ENCODE measurements around the gene NOP9.

Gene NOP9

DNA sequence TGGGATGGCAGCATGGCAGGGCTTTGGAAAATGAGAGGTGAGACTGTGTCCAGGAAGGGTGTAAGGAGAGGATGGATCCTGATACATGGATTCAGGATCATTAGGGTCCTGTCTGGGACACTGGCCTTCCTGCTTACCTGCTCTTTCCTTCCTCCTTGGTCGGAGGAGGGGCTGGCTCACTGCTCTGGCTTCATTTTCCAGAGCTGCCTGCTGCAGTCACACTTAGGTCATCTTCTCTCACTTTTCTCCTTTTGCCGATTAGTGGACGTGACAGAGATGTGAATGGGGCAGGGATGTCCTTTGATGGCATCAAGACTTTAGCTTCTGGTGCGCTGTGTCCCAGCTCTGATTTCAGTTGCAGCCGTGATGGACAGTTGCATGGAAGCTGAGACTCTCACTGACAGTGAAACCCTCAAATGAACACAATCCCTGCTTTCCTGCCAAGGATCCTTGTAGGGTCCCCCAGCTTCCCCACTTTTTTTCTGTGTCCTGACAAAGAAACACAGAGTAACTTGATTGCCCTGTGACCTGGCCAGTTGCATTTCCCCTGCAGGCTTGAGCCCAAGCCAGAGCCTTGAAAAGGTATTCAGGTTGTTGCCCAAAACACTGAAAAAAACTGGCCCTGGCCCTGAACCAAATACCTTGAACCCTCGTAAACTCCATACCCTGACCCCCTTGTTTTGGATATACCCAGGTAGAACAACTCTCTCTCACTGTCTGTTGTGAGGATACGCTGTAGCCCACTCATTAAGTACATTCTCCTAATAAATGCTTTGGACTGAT, 8.9 kb downstream of the NOP9 start:
- DNase-seq (ENCODE audit: low read depth, low spot score), result no peak

DNA sequence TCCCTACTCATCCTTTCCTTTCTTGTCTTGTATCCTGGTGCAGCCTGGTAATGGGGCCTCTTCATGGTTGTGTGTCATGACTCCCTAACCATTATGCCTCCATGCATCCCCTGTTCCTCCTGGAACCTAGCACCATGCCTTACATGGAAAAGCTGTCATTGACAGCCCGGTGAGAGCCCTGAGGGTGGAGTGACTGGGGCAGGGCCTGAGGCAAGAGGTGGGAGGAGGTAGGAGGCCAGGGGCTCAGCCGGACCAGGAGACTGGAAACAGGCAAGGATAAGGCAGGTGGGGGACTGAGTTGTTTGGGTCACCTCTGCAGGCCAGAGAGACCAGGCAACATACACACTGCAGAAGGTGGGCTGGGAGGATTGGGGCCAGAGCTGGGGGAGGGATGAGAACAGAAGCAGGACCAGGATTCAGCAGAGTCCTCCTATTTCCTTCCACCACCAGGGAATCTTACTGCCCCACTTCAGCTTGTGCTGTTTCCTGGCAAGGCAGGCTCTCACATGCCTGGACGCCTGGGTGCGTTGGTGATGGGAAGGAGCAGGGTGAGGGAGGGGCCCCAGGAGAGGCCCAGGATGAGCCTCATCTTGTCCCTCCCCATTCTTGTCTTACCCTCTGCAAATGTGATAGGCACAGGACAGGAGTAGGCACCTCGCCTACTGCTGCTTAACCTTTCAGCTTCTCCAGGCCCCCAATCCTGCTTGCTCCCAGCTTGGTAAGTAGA, 10.1 kb downstream of the NOP9 start, which contains the start of gene LTB4R2:
TSS of gene LTB4R2 (plus strand) at position 603 of the 727 bp plus-strand sequence. CDS start 525 bp downstream, outside the sequence.
- no peak for DNase-seq (ENCODE audit: low read depth, low spot score)

DNA sequence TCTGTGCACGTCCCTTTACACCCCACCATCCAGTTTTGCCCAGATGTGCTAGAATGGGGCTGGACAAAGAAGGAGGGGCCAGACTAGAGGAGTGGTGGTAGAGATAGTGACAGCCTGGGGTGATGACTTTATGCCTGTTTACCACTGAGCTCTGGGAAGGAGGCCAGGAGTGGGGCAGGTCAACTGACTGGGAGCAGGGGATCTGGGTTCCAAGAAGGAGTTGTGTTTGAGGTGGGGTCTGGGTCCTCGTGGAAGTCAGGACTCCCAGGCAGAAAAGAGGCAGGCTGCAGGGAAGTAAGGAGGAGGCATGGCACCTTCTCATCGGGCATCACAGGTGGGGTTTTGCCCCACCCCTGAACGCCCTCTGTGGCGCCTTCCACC, 10.6 kb downstream of the NOP9 start:
- DNase-seq (ENCODE audit: low read depth, low spot score), result no peak

DNA sequence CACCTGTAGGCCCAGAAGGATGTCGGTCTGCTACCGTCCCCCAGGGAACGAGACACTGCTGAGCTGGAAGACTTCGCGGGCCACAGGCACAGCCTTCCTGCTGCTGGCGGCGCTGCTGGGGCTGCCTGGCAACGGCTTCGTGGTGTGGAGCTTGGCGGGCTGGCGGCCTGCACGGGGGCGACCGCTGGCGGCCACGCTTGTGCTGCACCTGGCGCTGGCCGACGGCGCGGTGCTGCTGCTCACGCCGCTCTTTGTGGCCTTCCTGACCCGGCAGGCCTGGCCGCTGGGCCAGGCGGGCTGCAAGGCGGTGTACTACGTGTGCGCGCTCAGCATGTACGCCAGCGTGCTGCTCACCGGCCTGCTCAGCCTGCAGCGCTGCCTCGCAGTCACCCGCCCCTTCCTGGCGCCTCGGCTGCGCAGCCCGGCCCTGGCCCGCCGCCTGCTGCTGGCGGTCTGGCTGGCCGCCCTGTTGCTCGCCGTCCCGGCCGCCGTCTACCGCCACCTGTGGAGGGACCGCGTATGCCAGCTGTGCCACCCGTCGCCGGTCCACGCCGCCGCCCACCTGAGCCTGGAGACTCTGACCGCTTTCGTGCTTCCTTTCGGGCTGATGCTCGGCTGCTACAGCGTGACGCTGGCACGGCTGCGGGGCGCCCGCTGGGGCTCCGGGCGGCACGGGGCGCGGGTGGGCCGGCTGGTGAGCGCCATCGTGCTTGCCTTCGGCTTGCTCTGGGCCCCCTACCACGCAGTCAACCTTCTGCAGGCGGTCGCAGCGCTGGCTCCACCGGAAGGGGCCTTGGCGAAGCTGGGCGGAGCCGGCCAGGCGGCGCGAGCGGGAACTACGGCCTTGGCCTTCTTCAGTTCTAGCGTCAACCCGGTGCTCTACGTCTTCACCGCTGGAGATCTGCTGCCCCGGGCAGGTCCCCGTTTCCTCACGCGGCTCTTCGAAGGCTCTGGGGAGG, 11.3 kb downstream of the NOP9 start, which contains the start of gene LTB4R:
TSS of gene LTB4R (plus strand) at position 857 of the 959 bp plus-strand sequence. CDS start 4,150 bp downstream, outside the sequence.
- DNase-seq (ENCODE audit: low read depth, low spot score), result no peak

DNA sequence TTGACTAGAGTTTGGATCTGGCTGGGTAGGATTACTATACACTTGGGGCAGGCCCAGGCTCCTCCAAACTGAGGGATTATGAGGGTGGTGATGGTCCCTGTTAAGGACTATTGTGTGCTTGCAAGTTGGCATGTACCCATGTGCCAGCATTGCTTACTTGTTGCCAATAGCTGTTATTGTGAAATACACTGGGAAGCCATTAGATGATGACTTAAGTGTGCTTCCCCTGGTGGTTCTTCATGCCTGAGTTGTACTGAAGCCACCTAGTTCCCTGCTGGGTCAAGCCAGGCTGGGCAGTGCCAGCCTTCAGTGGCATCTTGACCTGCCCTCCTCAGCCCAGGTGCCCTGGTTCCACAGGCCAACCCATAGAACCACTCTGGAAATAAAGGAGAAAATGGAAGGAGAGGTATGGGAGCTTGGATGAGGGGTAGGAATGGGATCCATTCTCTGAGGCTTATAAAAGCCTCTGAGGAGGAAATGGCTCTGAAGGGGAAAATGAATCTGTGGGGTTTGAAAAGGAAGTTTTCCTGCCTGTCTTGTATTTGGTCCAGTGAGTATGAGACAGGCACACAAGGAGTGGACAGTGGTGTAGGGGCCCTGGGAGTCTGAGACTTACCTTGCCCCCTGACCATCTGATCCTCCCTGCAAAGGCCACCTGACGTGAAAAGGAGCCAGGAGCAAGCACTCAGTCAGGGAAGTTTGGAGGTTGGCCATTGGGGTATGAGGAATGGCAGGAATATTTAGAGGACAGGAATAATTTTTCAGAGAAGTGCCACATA, 12.4 kb downstream of the NOP9 start:
- DNase-seq (ENCODE audit: low read depth, low spot score), result no peak

DNA sequence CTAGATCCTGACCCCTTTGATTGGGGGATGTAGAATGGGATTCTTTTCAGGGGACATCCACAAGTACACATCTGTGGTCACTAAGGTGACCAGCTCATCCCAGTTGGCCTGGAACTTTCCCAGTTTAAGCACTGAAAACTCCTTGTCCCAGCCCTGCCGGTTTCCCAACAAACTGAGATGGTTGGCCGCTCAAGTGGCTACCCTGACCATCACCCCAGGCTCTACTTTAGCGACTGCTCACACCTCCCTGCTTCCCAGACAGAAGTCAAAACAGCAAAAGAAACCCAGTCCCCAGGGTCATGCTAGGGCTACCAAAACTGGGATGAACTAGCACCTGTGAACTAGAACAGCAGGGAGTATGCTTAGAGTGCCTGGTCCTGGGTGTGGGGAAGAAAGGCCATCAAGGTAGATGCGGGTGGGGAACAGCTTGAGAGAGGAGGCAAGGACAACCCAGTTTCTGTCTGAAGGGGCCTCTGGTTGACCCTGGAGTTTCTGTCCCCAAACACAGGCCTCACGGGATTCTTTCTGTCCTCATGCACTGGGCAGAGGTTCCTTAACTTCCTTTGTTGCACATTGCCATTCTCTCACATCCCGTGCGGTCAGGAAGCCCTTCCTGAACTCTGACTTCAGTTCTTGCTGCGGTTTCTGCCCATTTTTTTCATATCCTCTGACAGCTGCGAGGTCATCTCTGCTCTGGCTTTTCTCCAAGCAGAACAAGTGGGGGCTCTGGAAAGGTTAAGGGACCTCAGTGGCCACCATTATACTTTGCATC, 13.3 kb downstream of the NOP9 start:
- no peak for DNase-seq (ENCODE audit: low read depth, low spot score)

DNA sequence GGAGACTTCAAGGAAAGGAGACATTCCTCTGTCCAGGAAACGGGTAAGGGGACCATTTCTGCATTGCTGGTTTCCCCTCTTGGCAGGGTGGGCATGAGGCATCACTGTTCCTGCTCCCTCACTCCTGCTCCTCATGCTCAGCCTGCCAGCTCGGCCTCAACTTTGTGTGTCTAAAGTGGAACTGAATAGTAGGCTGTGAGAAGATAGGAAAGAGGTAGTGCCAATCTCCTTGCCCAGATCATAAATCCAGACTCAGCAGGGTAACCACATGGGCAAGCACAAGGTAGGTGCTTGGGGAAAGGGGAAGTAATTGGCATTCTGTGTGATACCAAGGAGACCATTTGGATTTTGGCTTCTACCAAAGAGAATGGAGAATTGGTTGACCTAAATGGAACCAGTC, 14.3 kb downstream of the NOP9 start:
- no peak for DNase-seq (ENCODE audit: low read depth, low spot score)

DNA sequence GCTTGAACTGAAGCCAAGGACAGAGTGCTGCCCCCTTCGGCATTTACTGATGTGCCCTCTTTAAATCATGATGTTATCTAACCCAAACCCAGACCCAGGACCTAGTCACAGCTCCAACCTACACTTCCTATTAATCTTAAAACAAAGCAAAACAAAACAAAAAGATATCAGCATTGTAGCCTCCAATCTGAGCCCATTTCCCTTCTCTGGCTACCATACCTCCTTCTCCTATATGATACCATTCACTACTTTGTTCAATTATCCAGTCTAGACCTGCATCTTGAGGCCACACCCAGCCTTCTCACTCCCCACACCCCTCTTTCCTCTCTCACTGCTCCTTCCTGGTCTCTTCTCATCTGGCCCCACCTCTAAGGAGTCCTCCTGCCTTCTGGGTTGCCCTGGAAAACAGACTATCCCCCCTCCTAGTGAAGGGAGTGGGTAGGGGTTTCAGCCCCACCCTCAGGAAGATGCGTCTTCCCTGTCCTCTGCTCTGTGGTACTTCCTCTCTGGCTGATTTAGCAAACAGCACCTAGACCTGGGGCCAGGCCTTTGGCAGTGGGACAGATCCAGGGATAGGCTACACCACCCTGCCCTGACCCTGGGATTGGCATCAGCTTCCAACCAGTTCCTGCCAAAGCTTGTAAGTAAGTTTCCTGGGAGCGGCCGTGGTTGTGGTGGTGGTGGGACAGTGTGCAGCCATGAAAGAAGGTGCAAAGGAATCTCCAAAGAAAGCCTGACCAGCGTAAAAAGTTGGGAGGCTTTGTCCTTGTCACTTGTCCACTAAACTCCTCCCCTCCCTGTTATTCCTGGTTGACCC, 14.9 kb downstream of the NOP9 start:
- DNase-seq (ENCODE audit: low read depth, low spot score), result no peak

DNA sequence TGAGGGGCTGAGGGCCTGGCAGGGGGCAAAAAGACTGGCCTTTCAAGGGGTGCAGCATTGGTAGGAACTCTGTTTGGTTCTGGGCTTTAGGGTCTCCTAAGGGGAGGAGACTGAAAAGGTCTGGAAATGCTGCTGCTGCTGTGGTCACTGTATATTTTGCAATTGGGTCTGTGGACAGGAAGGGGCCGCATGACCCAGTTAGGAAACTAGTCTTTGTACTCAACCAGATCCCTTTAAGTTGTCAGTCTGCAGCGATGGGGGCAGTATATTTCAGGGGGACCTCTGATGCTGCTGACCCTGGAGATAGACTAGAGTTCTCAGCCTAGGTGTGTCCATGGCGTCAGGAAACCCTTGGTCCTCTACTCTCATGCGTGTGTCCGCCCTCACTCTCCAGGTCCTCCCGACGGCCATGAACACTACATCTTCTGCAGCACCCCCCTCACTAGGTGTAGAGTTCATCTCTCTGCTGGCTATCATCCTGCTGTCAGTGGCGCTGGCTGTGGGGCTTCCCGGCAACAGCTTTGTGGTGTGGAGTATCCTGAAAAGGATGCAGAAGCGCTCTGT, 15.7 kb downstream of the NOP9 start:
- DNase-seq (ENCODE audit: low read depth, low spot score), result no peak

DNA sequence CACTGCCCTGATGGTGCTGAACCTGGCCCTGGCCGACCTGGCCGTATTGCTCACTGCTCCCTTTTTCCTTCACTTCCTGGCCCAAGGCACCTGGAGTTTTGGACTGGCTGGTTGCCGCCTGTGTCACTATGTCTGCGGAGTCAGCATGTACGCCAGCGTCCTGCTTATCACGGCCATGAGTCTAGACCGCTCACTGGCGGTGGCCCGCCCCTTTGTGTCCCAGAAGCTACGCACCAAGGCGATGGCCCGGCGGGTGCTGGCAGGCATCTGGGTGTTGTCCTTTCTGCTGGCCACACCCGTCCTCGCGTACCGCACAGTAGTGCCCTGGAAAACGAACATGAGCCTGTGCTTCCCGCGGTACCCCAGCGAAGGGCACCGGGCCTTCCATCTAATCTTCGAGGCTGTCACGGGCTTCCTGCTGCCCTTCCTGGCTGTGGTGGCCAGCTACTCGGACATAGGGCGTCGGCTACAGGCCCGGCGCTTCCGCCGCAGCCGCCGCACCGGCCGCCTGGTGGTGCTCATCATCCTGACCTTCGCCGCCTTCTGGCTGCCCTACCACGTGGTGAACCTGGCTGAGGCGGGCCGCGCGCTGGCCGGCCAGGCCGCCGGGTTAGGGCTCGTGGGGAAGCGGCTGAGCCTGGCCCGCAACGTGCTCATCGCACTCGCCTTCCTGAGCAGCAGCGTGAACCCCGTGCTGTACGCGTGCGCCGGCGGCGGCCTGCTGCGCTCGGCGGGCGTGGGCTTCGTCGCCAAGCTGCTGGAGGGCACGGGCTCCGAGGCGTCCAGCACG, 16.4 kb downstream of the NOP9 start:
- DNase-seq (ENCODE audit: low read depth, low spot score), result no peak

DNA sequence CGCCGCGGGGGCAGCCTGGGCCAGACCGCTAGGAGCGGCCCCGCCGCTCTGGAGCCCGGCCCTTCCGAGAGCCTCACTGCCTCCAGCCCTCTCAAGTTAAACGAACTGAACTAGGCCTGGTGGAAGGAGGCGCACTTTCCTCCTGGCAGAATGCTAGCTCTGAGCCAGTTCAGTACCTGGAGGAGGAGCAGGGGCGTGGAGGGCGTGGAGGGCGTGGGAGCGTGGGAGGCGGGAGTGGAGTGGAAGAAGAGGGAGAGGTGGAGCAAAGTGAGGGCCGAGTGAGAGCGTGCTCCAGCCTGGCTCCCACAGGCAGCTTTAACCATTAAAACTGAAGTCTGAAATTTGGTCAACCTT, 16.9 kb downstream of the NOP9 start:
- DNase-seq (ENCODE audit: low read depth, low spot score), result no peak

DNA sequence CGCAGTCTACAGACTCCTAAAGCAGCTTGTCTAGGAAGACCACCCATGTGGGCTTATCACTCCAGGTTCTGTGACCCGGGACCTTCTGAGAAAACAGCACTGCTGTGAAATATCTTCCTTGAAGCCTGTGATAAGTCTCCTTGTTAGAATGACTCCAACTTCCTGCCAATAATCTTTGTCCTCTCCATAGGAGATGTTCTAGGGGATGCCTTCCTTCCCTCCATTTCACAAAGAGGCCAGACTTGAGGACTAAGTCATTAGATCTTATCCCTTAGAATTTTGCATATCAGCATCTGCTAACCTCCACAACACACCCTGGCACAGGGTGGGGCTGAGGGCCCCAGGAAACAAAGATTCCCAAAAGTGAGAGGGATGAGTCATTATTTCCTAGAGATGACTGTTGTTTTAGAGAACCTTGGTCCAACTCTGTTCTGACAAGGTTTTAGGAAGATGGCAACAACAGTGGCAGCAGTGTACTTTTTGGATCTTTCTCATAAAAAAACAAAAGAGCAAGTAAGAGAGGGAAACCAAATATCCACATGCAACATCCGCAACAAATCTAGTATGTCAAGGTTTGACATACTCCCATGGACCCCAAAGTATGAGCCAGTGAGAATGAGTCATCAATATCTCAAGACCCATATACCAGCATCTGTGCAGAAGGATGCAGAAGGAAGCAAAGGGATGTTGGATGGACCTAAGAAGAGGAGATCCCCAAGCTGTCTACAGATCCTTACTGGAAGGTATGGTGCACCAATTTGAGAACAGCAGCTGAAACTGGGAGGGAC, 17.7 kb downstream of the NOP9 start:
- no peak for DNase-seq (ENCODE audit: low read depth, low spot score)

DNA sequence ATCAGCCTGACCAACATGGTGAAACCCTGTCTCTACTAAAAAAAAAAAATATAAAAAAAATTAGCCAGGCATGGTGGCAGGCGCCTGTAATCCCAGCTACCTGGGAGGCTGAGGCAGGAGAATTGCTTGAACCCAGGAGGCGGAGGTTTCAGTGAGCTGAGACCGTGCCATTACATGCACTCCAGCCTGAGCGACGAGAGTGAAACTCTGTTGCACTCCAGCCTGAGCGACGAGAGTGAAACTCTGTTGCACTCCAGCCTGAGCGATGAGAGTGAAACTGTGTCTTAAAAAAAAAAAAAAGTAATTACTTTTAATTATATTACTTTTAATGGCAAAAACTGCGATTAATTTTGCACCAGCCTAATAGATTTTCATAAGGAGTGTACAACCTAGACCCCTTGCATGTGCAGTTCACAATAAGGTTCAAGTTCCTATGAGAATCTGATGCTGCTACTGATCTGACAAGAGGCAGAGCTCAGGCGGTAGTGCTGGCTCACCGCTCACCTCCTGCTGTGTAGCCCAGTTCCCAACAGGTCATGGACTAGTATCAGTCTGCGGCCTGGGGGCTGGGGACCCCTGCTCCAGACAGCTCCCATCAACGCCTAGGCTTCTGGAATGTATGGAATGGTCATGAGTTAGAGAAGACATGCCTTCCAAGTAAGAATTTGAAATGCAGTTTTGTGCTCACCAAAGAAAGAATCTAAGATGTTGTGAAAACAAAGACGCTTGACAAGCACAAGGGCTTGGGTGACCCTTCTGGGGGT, 21.7 kb downstream of the NOP9 start:
- DNase-seq (ENCODE audit: low read depth, low spot score), result no peak

DNA sequence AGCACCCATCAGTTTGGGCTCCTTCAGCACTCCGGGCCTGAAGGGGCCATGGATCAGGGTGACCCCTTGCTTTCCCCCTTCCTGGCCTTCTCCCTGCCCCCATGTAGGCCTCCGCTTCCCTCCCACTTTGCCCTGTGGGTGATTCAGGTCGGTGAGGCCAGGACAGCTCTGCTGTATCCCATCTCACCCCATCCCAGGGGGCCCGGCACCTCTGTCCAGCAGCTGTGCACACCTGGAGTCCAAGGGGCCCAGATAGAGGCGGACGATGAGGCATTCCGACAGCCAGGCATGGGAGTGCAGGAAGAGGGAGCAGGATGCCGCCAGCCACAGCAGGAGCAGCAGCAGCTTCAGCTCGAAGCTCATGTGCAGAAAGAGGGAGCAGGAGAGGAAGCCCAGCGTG, 23.0 kb downstream of the NOP9 start:
- DNase-seq (ENCODE audit: low read depth, low spot score), result no peak

DNA sequence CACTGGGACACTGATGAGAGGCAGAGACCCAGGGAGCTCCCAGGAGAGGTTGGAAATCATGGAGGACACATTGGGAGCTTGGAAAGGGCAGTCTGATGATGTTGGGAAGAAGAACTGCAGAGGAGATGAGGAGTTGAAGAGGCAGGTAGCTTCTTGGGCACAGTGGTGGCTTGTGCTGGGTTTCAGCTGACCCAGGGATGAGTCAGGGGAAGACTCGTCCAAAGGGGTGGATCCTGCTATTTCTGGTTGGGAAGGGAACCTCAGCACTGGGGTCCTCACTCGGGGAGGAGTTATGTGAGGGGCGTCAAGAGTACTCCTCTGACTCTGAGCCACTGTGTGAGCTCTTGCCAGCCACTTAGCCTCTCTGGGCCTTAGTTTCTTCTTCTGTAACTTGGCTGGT, 23.7 kb downstream of the NOP9 start:
- DNase-seq (ENCODE audit: low read depth, low spot score), result no peak

DNA sequence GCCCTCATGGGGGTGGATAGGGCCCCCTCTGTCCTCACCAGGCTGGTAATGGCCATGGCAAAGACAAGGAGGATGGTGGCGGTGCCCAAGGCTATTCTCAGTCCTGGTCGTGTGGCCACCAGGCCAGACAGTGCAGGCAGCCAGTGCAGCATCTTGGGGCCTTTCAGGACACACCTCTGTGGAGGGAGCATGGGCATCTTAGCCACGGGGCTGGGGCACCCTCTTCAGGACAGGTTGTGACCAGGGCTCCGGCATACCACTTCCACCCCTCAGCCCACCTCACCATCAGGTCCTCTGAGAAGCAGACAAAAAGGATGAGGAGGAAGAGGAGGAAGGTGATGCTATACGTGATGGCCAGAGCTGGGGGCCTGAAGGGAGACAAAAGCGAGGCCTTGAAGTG, 24.4 kb downstream of the NOP9 start:
- no peak for DNase-seq (ENCODE audit: low read depth, low spot score)

DNA sequence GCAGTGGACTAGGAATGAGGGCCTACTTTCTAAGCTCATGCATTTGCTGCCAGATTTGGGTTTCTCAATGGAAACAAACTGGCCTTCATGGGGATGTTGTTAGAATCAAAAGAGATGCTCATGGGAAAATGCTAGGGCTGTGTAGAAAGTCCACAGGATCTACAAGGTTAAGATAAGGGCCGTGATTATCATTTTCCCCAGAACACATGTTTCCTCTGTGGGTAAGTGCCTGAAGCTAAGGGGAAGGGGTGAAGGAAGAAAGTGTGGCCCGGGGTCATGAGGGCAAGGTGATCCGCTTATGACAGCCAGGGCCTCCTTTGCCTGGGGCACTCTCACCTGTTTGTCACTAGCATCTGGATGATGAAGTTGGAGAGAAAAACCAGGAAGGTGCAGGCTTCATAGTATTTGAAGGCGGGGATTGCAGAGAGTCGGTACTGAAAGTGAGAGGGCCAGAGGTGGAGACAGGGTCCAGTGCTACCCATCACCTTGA, 25.4 kb downstream of the NOP9 start:
- DNase-seq (ENCODE audit: low read depth, low spot score), result no peak
